Calu3 (cell line): ENCODE measurements around the gene NXPH4. TPM values are rescaled to one million over a fixed set of nuclear protein-coding genes. Genes with fewer than 3 reads are reported as not detected.

ENCODE experiments used
- BruUV-seq: library from RNA; stranded (reverse); fragments of 400-500 nt; replicated peaks from 2 replicates; lab custom pipeline; 2021; lab: Mats Ljungman, UMichigan
- CTCF ChIA-PET: fragments of 300-600 bp; sonication (Branson Sonifier 250); formaldehyde crosslinking; loops from one replicate; lab custom pipeline; 2022; ENCODE audit warnings: antibody characterized with exemption; lab: Charles Lee
- DNase-seq: peaks from one replicate; pipeline ENCODE4 v3.0.0; 2022
- H3K27ac Mint-ChIP-seq: one replicate; pipeline ENCODE4 v1.8.0; 2022; ENCODE audit warnings: mixed read lengths; ENCODE audit not compliant: unreplicated experiment
- H3K27me3 Mint-ChIP-seq: one replicate; pipeline ENCODE4 v1.8.0; 2022; ENCODE audit warnings: mixed read lengths; ENCODE audit not compliant: unreplicated experiment
- H3K36me3 Mint-ChIP-seq: one replicate; pipeline ENCODE4 v1.8.0; 2022; ENCODE audit warnings: mild to moderate bottlenecking, moderate library complexity, mixed read lengths; ENCODE audit not compliant: insufficient read depth, unreplicated experiment
- H3K4me1 Mint-ChIP-seq: one replicate; pipeline ENCODE4 v1.8.0; 2022; ENCODE audit warnings: mild to moderate bottlenecking, low read depth, mixed read lengths; ENCODE audit not compliant: unreplicated experiment
- H3K4me3 Mint-ChIP-seq: one replicate; pipeline ENCODE4 v1.8.0; 2022; ENCODE audit warnings: mild to moderate bottlenecking, low read depth, moderate library complexity, mixed read lengths; ENCODE audit not compliant: unreplicated experiment
- H3K9me3 Mint-ChIP-seq: one replicate; pipeline ENCODE4 v1.8.0; 2022; ENCODE audit warnings: low read depth, mixed read lengths; ENCODE audit not compliant: unreplicated experiment
- CTCF ChIP-seq: fragments of 200-600 bp; IDR thresholded peaks from one replicate; pipeline ENCODE4 v1.8.0; 2022; ENCODE audit warnings: antibody characterized with exemption; ENCODE audit not compliant: unreplicated experiment
- intact Hi-C: fragments of 100-400 bp; cut with micrococcal nuclease; formaldehyde crosslinking; loops from one replicate; pipeline ENCODE4 v1.10.0; 2022; ENCODE audit not compliant: unreplicated experiment
- total RNA-seq: library from RNA; stranded (reverse); gene quantifications from 2 replicates; pipeline ENCODE4 v1.2.3, GENCODE V29; 2022

The NXPH4 gene
- total RNA-seq, 1 experiment from 2014 or later = 4.1 TPM

GRCh38 chr12:57212701-57213057 lies 3.9 kb upstream of the NXPH4 start:
- Mint-ChIP-seq H3K27ac (no peak overlapping the region), H3K4me1 (peaks cover 36% of the 10 kb centered on the region), H3K9me3 (no peaks in the 10 kb centered on the region), H3K36me3 (peaks cover 9% of the 10 kb centered on the region), H3K27me3 (peaks cover 34% of the 10 kb centered on the region), H3K4me3 (no peak overlapping the region)
- no peak for DNase-seq
- CTCF ChIA-PET = interaction anchor here (0.5 to 2.3 kb wide), 10 partner anchors 17 to 240 kb away, joined by 3 to 26 read pairs (median 8); partner anchors contain the start of genes NEMP1 and SHMT2
- intact Hi-C loops = loop anchor here (1.0 to 5.0 kb wide), 2 partner anchors 28 to 245 kb away; partner anchors contain the start of genes GLI1 and INHBE
- no TSS peak for BruUV-seq
- TF ChIP-seq CTCF = no peak

GRCh38 chr12:57213058-57213715 lies 3.4 kb upstream of the NXPH4 start:
- peak; percentile 94 for DNase-seq
- Mint-ChIP-seq H3K9me3 (no peaks in the 10 kb centered on the region), H3K27me3 (peaks cover 39% of the 10 kb centered on the region), H3K36me3 (peaks cover 10% of the 10 kb centered on the region), H3K27ac (no peak overlapping the region), H3K4me1 (peaks cover 37% of the 10 kb centered on the region), H3K4me3 (no peak overlapping the region)
- peak; percentile 83 for TF ChIP-seq CTCF
- intact Hi-C loops = loop anchor here (1.0 to 5.0 kb wide), 2 partner anchors 27 to 244 kb away; partner anchors contain the start of genes GLI1 and INHBE
- CTCF ChIA-PET = interaction anchor here (0.5 to 2.3 kb wide), 14 partner anchors 17 to 552 kb away, joined by 3 to 26 read pairs (median 6); partner anchors contain the start of genes NEMP1 and SHMT2
- no TSS peak for BruUV-seq

GRCh38 chr12:57213763-57214397 lies 2.7 kb upstream of the NXPH4 start:
- Mint-ChIP-seq H3K9me3 (no peaks in the 10 kb centered on the region), H3K4me3 (no peak overlapping the region), H3K27ac (no peak overlapping the region), H3K36me3 (peaks cover 10% of the 10 kb centered on the region), H3K27me3 (peaks cover 46% of the 10 kb centered on the region), H3K4me1 (peaks cover 44% of the 10 kb centered on the region)
- CTCF ChIA-PET = interaction anchor here (0.6 to 2.3 kb wide), 13 partner anchors 16 to 552 kb away, joined by 3 to 26 read pairs (median 6); partner anchors contain the start of genes NEMP1 and SHMT2
- TF ChIP-seq CTCF = no peak
- BruUV-seq = no TSS peak
- DNase-seq = no peak
- intact Hi-C loops = loop anchor here (1.0 to 5.0 kb wide), 2 partner anchors 26 to 243 kb away; partner anchors contain the start of genes GLI1 and INHBE

GRCh38 chr12:57214398-57214781 lies 2.2 kb upstream of the NXPH4 start:
- CTCF ChIA-PET = interaction anchor here (1.4 to 2.3 kb wide), 7 partner anchors 16 to 244 kb away, joined by 3 to 26 read pairs (median 11); partner anchors contain the start of genes NEMP1 and SHMT2
- BruUV-seq = no TSS peak
- no peak overlapping the region for H3K4me3 Mint-ChIP-seq
- peak; percentile 88 for TF ChIP-seq CTCF
- peaks cover 10% of the 10 kb centered on the region for H3K36me3 Mint-ChIP-seq
- H3K9me3 Mint-ChIP-seq = no peaks in the 10 kb centered on the region
- peaks cover 49% of the 10 kb centered on the region for H3K4me1 Mint-ChIP-seq
- intact Hi-C loops = loop anchor here (5.0 kb wide), 1 partner anchor 243 kb away; the partner anchor contains the start of genes GLI1 and INHBE
- peaks cover 51% of the 10 kb centered on the region for H3K27me3 Mint-ChIP-seq
- no peak overlapping the region for H3K27ac Mint-ChIP-seq
- peak; percentile 79 for DNase-seq
